Activated CD8-positive, alpha-beta memory T cell treated with anti-CD3 and anti-CD28 coated beads, Interleukin-2, amount 10 ng/mL, durations not matched to agents 7 days and 5 days (primary cell): Measurements from ENCODE around the gene PLEKHM2. TPM values are rescaled to one million over a fixed set of nuclear protein-coding genes. Genes with fewer than 3 reads are reported as not detected.
A peak's percentile ranks its signal among the peaks of the same experiment; 100 is the strongest.

Experiments
- ATAC-seq: fragments of 150-1000 bp; cut with Tn5 transposase; one replicate; pipeline ENCODE4 v1.10.0; 2021; ENCODE audit warnings: moderate library complexity
- CTCF ChIA-PET: fragments of 350-600 bp; sonication (Branson Sonifier 250); formaldehyde crosslinking; loops from one replicate; lab custom pipeline; 2021; ENCODE audit warnings: antibody characterized with exemption; lab: Charles Lee
- DNase-seq: peaks from one replicate; pipeline ENCODE4 v3.0.0-alpha.2; 2020
- H3K27ac Mint-ChIP-seq: one replicate; pipeline ENCODE4 v1.8.0; 2021; ENCODE audit warnings: mild to moderate bottlenecking, mixed read lengths
- H3K27me3 Mint-ChIP-seq: one replicate; pipeline ENCODE4 v1.8.0; 2021; ENCODE audit warnings: mixed read lengths
- H3K36me3 Mint-ChIP-seq: one replicate; pipeline ENCODE4 v1.8.0; 2021; ENCODE audit warnings: mild to moderate bottlenecking, mixed read lengths
- H3K4me1 Mint-ChIP-seq: one replicate; pipeline ENCODE4 v1.8.0; 2021; ENCODE audit warnings: mixed read lengths
- H3K4me3 Mint-ChIP-seq: one replicate; pipeline ENCODE4 v1.8.0; 2021; ENCODE audit warnings: mild to moderate bottlenecking, moderate library complexity, mixed read lengths
- H3K9me3 Mint-ChIP-seq: one replicate; pipeline ENCODE4 v1.8.0; 2022; ENCODE audit warnings: low read depth, mixed read lengths
- total RNA-seq, 2 experiments: library from RNA; stranded (reverse); gene quantifications; one replicate each; pipeline ENCODE4 v1.2.3, GENCODE V29; 2021

PLEKHM2 gene
- total RNA-seq, 2 experiments from 2014 or later, result 55.7 to 63.2 TPM

- CTCF ChIA-PET, result no interaction called here
- H3K36me3 Mint-ChIP-seq, result no peaks in the 10 kb centered on the region
- ATAC-seq (peak; percentile 24), DNase-seq (no peak)
- peaks cover 8% of the 10 kb centered on the region for H3K4me1 Mint-ChIP-seq
- no peak overlapping the region for H3K4me3 Mint-ChIP-seq
- no peak overlapping the region for H3K27ac Mint-ChIP-seq
- H3K9me3 Mint-ChIP-seq, result no peaks in the 10 kb centered on the region
- peaks cover 60% of the 10 kb centered on the region for H3K27me3 Mint-ChIP-seq
Measured at GRCh38 chr1:15758953-15759661, 75.0 kb downstream of the PLEKHM2 start.

GRCh38 chr1:15760520-15761211 lies 76.5 kb downstream of the PLEKHM2 start:
- Mint-ChIP-seq H3K4me3 (no peak overlapping the region), H3K4me1 (peaks cover 8% of the 10 kb centered on the region), H3K27me3 (peaks cover 61% of the 10 kb centered on the region), H3K9me3 (no peaks in the 10 kb centered on the region), H3K27ac (no peak overlapping the region), H3K36me3 (no peaks in the 10 kb centered on the region)
- ATAC-seq, result no peak
- DNase-seq, result no peak
- CTCF ChIA-PET, result interaction anchor here (0.7 kb wide), 1 partner anchor 233 kb away, joined by 3 read pairs; no protein-coding TSS in a partner anchor

- H3K27me3 Mint-ChIP-seq, result peaks cover 54% of the 10 kb centered on the region
- CTCF ChIA-PET, result no interaction called here
- ATAC-seq, result no peak
Measured at GRCh38 chr1:15761366-15762128, 77.4 kb downstream of the PLEKHM2 start.

GRCh38 chr1:15762546-15762945 lies 78.4 kb downstream of the PLEKHM2 start:
- no peak for DNase-seq
- no peak overlapping the region for H3K27ac Mint-ChIP-seq
- H3K9me3 Mint-ChIP-seq, result no peaks in the 10 kb centered on the region
- H3K4me3 Mint-ChIP-seq, result no peak overlapping the region
- H3K36me3 Mint-ChIP-seq, result no peaks in the 10 kb centered on the region
- peaks cover 44% of the 10 kb centered on the region for H3K27me3 Mint-ChIP-seq
- ATAC-seq, result no peak
- CTCF ChIA-PET, result no interaction called here
- H3K4me1 Mint-ChIP-seq, result peaks cover 3% of the 10 kb centered on the region

More at GRCh38 chr1:15761366-15762128, 77.4 kb downstream of the PLEKHM2 start:
- no peak for DNase-seq
- no peaks in the 10 kb centered on the region for H3K9me3 Mint-ChIP-seq
- H3K4me1 Mint-ChIP-seq, result peaks cover 3% of the 10 kb centered on the region
- H3K36me3 Mint-ChIP-seq, result no peaks in the 10 kb centered on the region
- H3K4me3 Mint-ChIP-seq, result no peak overlapping the region
- H3K27ac Mint-ChIP-seq, result no peak overlapping the region

GRCh38 chr1:15764269-15764764 lies 80.2 kb downstream of the PLEKHM2 start:
- H3K4me1 Mint-ChIP-seq, result no peaks in the 10 kb centered on the region

GRCh38 chr1:15764890-15765289 lies 80.8 kb downstream of the PLEKHM2 start:
- Mint-ChIP-seq H3K9me3 (no peaks in the 10 kb centered on the region), H3K27ac (no peak overlapping the region), H3K36me3 (no peaks in the 10 kb centered on the region), H3K4me3 (no peak overlapping the region), H3K27me3 (peaks cover 31% of the 10 kb centered on the region), H3K4me1 (no peaks in the 10 kb centered on the region)
- no peak for ATAC-seq
- CTCF ChIA-PET, result interaction anchor here (2.3 kb wide), 1 partner anchor 26 kb away, joined by 5 read pairs; no protein-coding TSS in a partner anchor
- DNase-seq, result no peak

More at GRCh38 chr1:15764269-15764764, 80.2 kb downstream of the PLEKHM2 start:
- CTCF ChIA-PET, result no interaction called here
- DNase-seq (no peak), ATAC-seq (no peak)
- Mint-ChIP-seq H3K27ac (no peak overlapping the region), H3K4me3 (no peak overlapping the region), H3K9me3 (no peaks in the 10 kb centered on the region), H3K36me3 (no peaks in the 10 kb centered on the region), H3K27me3 (peaks cover 36% of the 10 kb centered on the region)

GRCh38 chr1:15765495-15766194 lies 81.5 kb downstream of the PLEKHM2 start:
- H3K36me3 Mint-ChIP-seq, result no peaks in the 10 kb centered on the region

GRCh38 chr1:15767941-15768340 lies 83.8 kb downstream of the PLEKHM2 start:
- Mint-ChIP-seq H3K4me3 (no peak overlapping the region), H3K36me3 (no peaks in the 10 kb centered on the region), H3K27me3 (peaks cover 17% of the 10 kb centered on the region), H3K4me1 (no peaks in the 10 kb centered on the region), H3K9me3 (no peaks in the 10 kb centered on the region), H3K27ac (no peak overlapping the region)
- CTCF ChIA-PET, result no interaction called here
- ATAC-seq (no peak), DNase-seq (no peak)

More at GRCh38 chr1:15765495-15766194, 81.5 kb downstream of the PLEKHM2 start:
- no peaks in the 10 kb centered on the region for H3K9me3 Mint-ChIP-seq
- ATAC-seq, result no peak
- H3K4me3 Mint-ChIP-seq, result no peak overlapping the region
- H3K27me3 Mint-ChIP-seq, result peaks cover 29% of the 10 kb centered on the region
- no peaks in the 10 kb centered on the region for H3K4me1 Mint-ChIP-seq
- no peak for DNase-seq
- H3K27ac Mint-ChIP-seq, result no peak overlapping the region
- CTCF ChIA-PET, result interaction anchor here (2.3 kb wide), 1 partner anchor 26 kb away, joined by 5 read pairs; no protein-coding TSS in a partner anchor

GRCh38 chr1:15768388-15768787 lies 84.3 kb downstream of the PLEKHM2 start:
- ATAC-seq (no peak), DNase-seq (no peak)
- Mint-ChIP-seq H3K27ac (no peak overlapping the region), H3K27me3 (peaks cover 17% of the 10 kb centered on the region), H3K4me3 (no peak overlapping the region), H3K4me1 (no peaks in the 10 kb centered on the region), H3K36me3 (no peaks in the 10 kb centered on the region), H3K9me3 (no peaks in the 10 kb centered on the region)
- CTCF ChIA-PET, result no interaction called here

- no peaks in the 10 kb centered on the region for H3K9me3 Mint-ChIP-seq
- no peak overlapping the region for H3K4me3 Mint-ChIP-seq
- no peaks in the 10 kb centered on the region for H3K36me3 Mint-ChIP-seq
- H3K27me3 Mint-ChIP-seq, result peaks cover 6% of the 10 kb centered on the region
- H3K4me1 Mint-ChIP-seq, result no peaks in the 10 kb centered on the region
- CTCF ChIA-PET, result interaction anchor here (3.2 kb wide), 1 partner anchor 21 kb away, joined by 10 read pairs; no protein-coding TSS in a partner anchor
- no peak overlapping the region for H3K27ac Mint-ChIP-seq
- ATAC-seq (no peak), DNase-seq (no peak)
Measured at GRCh38 chr1:15770313-15770962, 86.3 kb downstream of the PLEKHM2 start.

- no peaks in the 10 kb centered on the region for H3K36me3 Mint-ChIP-seq
- CTCF ChIA-PET, result interaction anchor here (1.5 to 3.2 kb wide), 2 partner anchors 20 to 223 kb away, joined by 3 to 10 read pairs; no protein-coding TSS in a partner anchor
Measured at GRCh38 chr1:15771836-15772515, 87.9 kb downstream of the PLEKHM2 start.

GRCh38 chr1:15775706-15776105 lies 91.6 kb downstream of the PLEKHM2 start:
- Mint-ChIP-seq H3K36me3 (no peaks in the 10 kb centered on the region), H3K4me1 (no peaks in the 10 kb centered on the region), H3K27me3 (peaks cover 6% of the 10 kb centered on the region), H3K9me3 (no peaks in the 10 kb centered on the region), H3K4me3 (no peak overlapping the region), H3K27ac (no peak overlapping the region)
- no peak for ATAC-seq
- CTCF ChIA-PET, result interaction anchor here (0.6 kb wide), 1 partner anchor 179 kb away, joined by 5 read pairs; no protein-coding TSS in a partner anchor
- no peak for DNase-seq

More at GRCh38 chr1:15771836-15772515, 87.9 kb downstream of the PLEKHM2 start:
- Mint-ChIP-seq H3K9me3 (no peaks in the 10 kb centered on the region), H3K27ac (no peak overlapping the region), H3K4me3 (no peak overlapping the region), H3K27me3 (peaks cover 7% of the 10 kb centered on the region), H3K4me1 (no peaks in the 10 kb centered on the region)
- ATAC-seq (no peak), DNase-seq (no peak)
